Fibroblast of gingiva (primary cell): ENCODE data around the gene DLG1.
"Not testable (repeated sequence)": the region's sequence is repeated elsewhere in the genome, so short reads cannot be mapped to it uniquely, and the experiment has no call there.

Experiments used
- DNase-seq: peaks from one replicate; pipeline ENCODE4 v3.0.0-alpha.2; 2011; ENCODE audit warnings: low read depth

DLG1 gene

GRCh38 chr3:197093871-197094270, 204.5 kb downstream of the DLG1 start:
- no peak for DNase-seq

GRCh38 chr3:197088370-197088769, 210.0 kb downstream of the DLG1 start:
- DNase-seq = no peak

- no peak for DNase-seq
Observed at GRCh38 chr3:197085137-197085536, 213.3 kb downstream of the DLG1 start.

GRCh38 chr3:197083486-197083885, 214.9 kb downstream of the DLG1 start:
- DNase-seq = peak; percentile 47

- peak; percentile 33 for DNase-seq
Observed at GRCh38 chr3:197082871-197083270, 215.5 kb downstream of the DLG1 start.

- no peak for DNase-seq
Observed at GRCh38 chr3:197080344-197080743, 218.1 kb downstream of the DLG1 start.

- DNase-seq = no peak
Observed at GRCh38 chr3:197076415-197076814, 222.0 kb downstream of the DLG1 start.

- no peak for DNase-seq
Observed at GRCh38 chr3:197068077-197068476, 230.3 kb downstream of the DLG1 start.

- DNase-seq = no peak
Observed at GRCh38 chr3:197064771-197065170, 233.6 kb downstream of the DLG1 start.

- DNase-seq = no peak
Observed at GRCh38 chr3:197062446-197062845, 236.0 kb downstream of the DLG1 start.

- not testable (repeated sequence) for DNase-seq
Observed at GRCh38 chr3:197051637-197052036, 246.8 kb downstream of the DLG1 start.

- no peak for DNase-seq
Observed at GRCh38 chr3:197050511-197050910, 247.9 kb downstream of the DLG1 start.

GRCh38 chr3:197042539-197042938, 255.9 kb downstream of the DLG1 start:
- no peak for DNase-seq

GRCh38 chr3:197041875-197042488, 256.4 kb downstream of the DLG1 start:
- peak; percentile 38 for DNase-seq

- DNase-seq = no peak
Observed at GRCh38 chr3:197040658-197041057, 257.8 kb downstream of the DLG1 start.

GRCh38 chr3:197038679-197039462, 259.5 kb downstream of the DLG1 start:
- DNase-seq = no peak

GRCh38 chr3:197035577-197035976, 262.8 kb downstream of the DLG1 start:
- no peak for DNase-seq

GRCh38 chr3:197034778-197035177, 263.6 kb downstream of the DLG1 start:
- not testable (repeated sequence) for DNase-seq

- not testable (repeated sequence) for DNase-seq
Observed at GRCh38 chr3:197033764-197034163, 264.6 kb downstream of the DLG1 start.

- DNase-seq = peak; percentile 95
Observed at GRCh38 chr3:197031315-197032285, 266.8 kb downstream of the DLG1 start.

GRCh38 chr3:197030379-197031314, 267.8 kb downstream of the DLG1 start:
- DNase-seq = no peak
